ENCODE data around the gene CEACAM19. TPM values are rescaled to one million over a fixed set of nuclear protein-coding genes. Genes with fewer than 3 reads are reported as not detected.

The CEACAM19 gene
- total and polyA plus RNA-seq, 9 of the 15 experiments (the other 6 are each of a cell fraction or from before 2014, with no cell fraction given), result 0.15 to 0.30 (median 0.23) TPM; not detected in 5

DNA sequence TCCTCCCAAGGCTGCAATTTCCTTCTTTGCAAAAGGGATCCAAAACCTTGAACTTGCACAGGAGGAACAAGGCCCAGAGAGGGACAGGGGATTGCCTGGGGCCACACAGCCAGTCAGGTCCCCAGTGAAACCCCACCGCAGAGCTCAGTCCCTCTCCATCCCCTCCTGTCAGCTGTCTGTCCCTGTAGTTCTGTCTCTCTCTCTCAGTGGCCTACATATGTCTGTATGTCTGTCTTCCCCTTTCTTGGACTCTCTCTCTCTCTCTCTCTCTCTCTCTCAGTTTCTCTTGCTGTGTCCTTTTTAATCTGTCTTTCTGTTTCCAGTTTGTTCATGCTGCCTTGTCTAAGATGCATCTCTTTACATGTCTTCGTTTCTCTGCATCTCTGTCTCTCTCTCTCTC, 11.5 kb downstream of the CEACAM19 start:
- CTCF ChIA-PET (ENCODE audit: low intra/inter-chr PET ratio), result interaction anchor here (0.6 kb wide), 1 partner anchor 22 kb away, joined by 4 read pairs; no protein-coding TSS in a partner anchor
- peaks cover 6 to 13% of the 10 kb centered on the region in 2 experiments for H3K4me1 ChIP-seq (replicated peaks in 1 of 2; ENCODE audit: control insufficient read depth in 2 of 2, insufficient read depth in 2 of 2, low read length in 2 of 2)
- no peak for ATAC-seq

More for the DNA sequence above, 11.5 kb downstream of the CEACAM19 start:
- 23% methylated on average over 2 of the region's 2 CpGs for WGBS (ENCODE audit: insufficient coverage, low coverage, missing lambda C conversion rate)
- no peak for DNase-seq (ENCODE audit: extremely low read depth in 1 of 4, low spot score in 3 of 4)
- BruUV-seq (replicated peaks), result no TSS peak
- Histone ChIP-seq H3K9me1 (ENCODE audit: control insufficient read depth, insufficient read depth, low read length) (no peaks in the 10 kb centered on the region), H4K20me1 (replicated peaks; ENCODE audit: control insufficient read depth, insufficient read depth, low read length) (no peaks in the 10 kb centered on the region), H3K9me3 (replicated peaks; ENCODE audit: control insufficient read depth, insufficient read depth, low read depth, low read length) (no peaks in the 10 kb centered on the region), H3K4me2 (ENCODE audit: insufficient read depth, low read length) (no peak overlapping the region), H3K4me3 (no peak overlapping the region), H3K9ac (ENCODE audit: insufficient read depth in 1 of 2, low read depth in 2 of 2, low read length in 2 of 2) (no peak overlapping the region), H2AFZ (ENCODE audit: low read depth, low read length) (no peak overlapping the region), H3K27me3 (ENCODE audit: control insufficient read depth in 2 of 2, insufficient read depth in 2 of 2, low read length in 2 of 2) (no peaks in the 10 kb centered on the region), H3K27ac (ENCODE audit: extremely low read depth, low read depth, low read length) (no peak overlapping the region), H3K79me2 (ENCODE audit: control insufficient read depth, insufficient read depth, low read length) (no peaks in the 10 kb centered on the region), H3K36me3 (ENCODE audit: control insufficient read depth, insufficient read depth, low read length) (no peaks in the 10 kb centered on the region)
- TF ChIP-seq SMARCA5 (IDR thresholded peaks at IDR 0.05) (peak; percentile 75; the same call in 1 of the 2 replicates), EWSR1 (IDR thresholded peaks at IDR 0.05; ENCODE audit: borderline replicate concordance, low read depth, partially characterized antibody) (no peak), NFIC (IDR thresholded peaks at IDR 0.05) (peak; percentile 22; the same call in 1 of the 2 replicates), POLR2H (tag; IDR thresholded peaks at IDR 0.05; ENCODE audit: low read depth) (no peak), LARP7 (IDR thresholded peaks at IDR 0.05) (0 out of 2 replicates have a peak, but pooled peaks have one; percentile 47), BCOR (IDR thresholded peaks at IDR 0.05) (peak; percentile 37; the same call in 1 of the 2 replicates), NRF1 (conservative IDR thresholded peaks at IDR 0.05 in 1 of 2, IDR thresholded peaks at IDR 0.05 in 1 of 2) (no peak), KDM1A (IDR thresholded peaks at IDR 0.05) (0 out of 4 replicates have a peak, but pooled peaks of 1 of the 2 experiments have one; percentile 34), HLTF (IDR thresholded peaks at IDR 0.05) (0 out of 2 replicates have a peak, but pooled peaks have one; percentile 28), ZFP36 (IDR thresholded peaks at IDR 0.05; ENCODE audit: low read depth, low read length, partially characterized antibody) (peak; percentile 85), RBM25 (IDR thresholded peaks at IDR 0.05; ENCODE audit: low read depth, low read length, severe bottlenecking) (peak; percentile 60)
- TF ChIP-seq, protein P1, sequence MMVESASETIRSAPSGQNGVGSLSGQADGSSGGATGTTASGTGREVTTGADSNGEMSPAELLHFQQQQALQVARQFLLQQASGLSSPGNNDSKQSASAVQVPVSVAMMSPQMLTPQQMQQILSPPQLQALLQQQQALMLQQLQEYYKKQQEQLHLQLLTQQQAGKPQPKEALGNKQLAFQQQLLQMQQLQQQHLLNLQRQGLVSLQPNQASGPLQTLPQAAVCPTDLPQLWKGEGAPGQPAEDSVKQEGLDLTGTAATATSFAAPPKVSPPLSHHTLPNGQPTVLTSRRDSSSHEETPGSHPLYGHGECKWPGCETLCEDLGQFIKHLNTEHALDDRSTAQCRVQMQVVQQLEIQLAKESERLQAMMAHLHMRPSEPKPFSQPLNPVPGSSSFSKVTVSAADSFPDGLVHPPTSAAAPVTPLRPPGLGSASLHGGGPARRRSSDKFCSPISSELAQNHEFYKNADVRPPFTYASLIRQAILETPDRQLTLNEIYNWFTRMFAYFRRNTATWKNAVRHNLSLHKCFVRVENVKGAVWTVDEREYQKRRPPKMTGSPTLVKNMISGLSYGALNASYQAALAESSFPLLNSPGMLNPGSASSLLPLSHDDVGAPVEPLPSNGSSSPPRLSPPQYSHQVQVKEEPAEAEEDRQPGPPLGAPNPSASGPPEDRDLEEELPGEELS (CRISPR knock-in tag; IDR thresholded peaks at IDR 0.05; ENCODE audit: borderline replicate concordance), result no peak
- TF ChIP-seq, protein P2, sequence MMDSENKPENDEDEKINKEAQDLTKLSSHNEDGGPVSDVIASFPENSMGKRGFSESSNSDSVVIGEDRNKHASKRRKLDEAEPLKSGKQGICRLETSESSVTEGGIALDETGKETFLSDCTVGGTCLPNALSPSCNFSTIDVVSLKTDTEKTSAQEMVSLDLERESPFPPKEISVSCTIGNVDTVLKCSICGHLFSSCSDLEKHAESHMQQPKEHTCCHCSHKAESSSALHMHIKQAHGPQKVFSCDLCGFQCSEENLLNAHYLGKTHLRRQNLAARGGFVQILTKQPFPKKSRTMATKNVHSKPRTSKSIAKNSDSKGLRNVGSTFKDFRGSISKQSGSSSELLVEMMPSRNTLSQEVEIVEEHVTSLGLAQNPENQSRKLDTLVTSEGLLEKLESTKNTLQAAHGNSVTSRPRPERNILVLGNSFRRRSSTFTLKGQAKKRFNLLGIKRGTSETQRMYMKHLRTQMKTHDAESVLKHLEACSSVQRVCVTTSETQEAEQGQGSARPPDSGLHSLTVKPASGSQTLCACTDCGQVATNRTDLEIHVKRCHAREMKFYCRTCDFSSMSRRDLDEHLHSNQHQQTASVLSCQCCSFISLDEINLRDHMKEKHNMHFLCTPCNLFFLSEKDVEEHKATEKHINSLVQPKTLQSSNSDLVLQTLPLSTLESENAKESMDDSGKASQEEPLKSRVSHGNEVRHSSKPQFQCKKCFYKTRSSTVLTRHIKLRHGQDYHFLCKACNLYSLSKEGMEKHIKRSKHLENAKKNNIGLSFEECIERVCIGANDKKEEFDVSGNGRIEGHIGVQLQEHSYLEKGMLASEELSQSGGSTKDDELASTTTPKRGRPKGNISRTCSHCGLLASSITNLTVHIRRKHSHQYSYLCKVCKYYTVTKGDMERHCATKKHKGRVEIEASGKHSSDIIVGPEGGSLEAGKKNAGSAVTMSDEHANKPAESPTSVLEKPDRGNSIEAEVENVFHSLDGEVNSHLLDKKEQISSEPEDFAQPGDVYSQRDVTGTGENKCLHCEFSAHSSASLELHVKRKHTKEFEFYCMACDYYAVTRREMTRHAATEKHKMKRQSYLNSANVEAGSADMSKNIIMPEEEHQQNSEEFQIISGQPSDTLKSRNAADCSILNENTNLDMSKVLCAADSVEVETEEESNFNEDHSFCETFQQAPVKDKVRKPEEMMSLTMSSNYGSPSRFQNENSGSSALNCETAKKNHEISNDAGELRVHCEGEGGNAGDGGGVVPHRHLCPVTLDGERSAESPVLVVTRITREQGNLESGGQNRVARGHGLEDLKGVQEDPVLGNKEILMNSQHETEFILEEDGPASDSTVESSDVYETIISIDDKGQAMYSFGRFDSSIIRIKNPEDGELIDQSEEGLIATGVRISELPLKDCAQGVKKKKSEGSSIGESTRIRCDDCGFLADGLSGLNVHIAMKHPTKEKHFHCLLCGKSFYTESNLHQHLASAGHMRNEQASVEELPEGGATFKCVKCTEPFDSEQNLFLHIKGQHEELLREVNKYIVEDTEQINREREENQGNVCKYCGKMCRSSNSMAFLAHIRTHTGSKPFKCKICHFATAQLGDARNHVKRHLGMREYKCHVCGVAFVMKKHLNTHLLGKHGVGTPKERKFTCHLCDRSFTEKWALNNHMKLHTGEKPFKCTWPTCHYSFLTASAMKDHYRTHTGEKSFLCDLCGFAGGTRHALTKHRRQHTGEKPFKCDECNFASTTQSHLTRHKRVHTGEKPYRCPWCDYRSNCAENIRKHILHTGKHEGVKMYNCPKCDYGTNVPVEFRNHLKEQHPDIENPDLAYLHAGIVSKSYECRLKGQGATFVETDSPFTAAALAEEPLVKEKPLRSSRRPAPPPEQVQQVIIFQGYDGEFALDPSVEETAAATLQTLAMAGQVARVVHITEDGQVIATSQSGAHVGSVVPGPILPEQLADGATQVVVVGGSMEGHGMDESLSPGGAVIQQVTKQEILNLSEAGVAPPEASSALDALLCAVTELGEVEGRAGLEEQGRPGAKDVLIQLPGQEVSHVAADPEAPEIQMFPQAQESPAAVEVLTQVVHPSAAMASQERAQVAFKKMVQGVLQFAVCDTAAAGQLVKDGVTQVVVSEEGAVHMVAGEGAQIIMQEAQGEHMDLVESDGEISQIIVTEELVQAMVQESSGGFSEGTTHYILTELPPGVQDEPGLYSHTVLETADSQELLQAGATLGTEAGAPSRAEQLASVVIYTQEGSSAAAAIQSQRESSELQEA (IDR thresholded peaks at IDR 0.05; ENCODE audit: low read depth), result 0 out of 2 replicates have a peak, but pooled peaks have one; percentile 27
- POLR2A ChIA-PET, result interaction anchor here (0.6 kb wide), 1 partner anchor 106 kb away, joined by 3 read pairs; no protein-coding TSS in a partner anchor
- intact Hi-C loops (cut with micrococcal nuclease) (loop anchor here (10.0 kb wide), 1 partner anchor 108 kb away; no protein-coding TSS in a partner anchor), in situ Hi-C loops (cut with MboI) (no loop called here)
- FAIRE-seq, result no peak
